Keratinocyte (primary cell): ENCODE measurements around the gene RHBDD1. TPM values are rescaled to one million over a fixed set of nuclear protein-coding genes. Genes with fewer than 3 reads are reported as not detected.

Experiments
- DNase-seq: peaks from one replicate; pipeline ENCODE4 v3.0.0-alpha.2; 2011; ENCODE audit warnings: low read depth, missing footprints, low spot score
- FAIRE-seq: peaks from 2 replicates; lab custom pipeline; 2011; peaks lifted over from hg19 to GRCh38; lab: Jason Lieb, UNC
- H2AFZ ChIP-seq: 2 replicates; pipeline ENCODE4 v1.6.0; 2012; ENCODE audit warnings: low read length, control low read depth, inconsistent platforms; ENCODE audit not compliant: control insufficient read depth
- H3K27ac ChIP-seq: 2 replicates; pipeline ENCODE4 v1.5.1; 2011; ENCODE audit warnings: low read length; ENCODE audit not compliant: control insufficient read depth, insufficient read depth
- H3K27me3 ChIP-seq: 3 replicates; pipeline ENCODE4 v1.6.0; 2011; ENCODE audit warnings: low read length; ENCODE audit not compliant: control insufficient read depth, insufficient read depth; ENCODE audit errors: extremely low read depth
- H3K36me3 ChIP-seq, 2 experiments: 2 replicates in 1 of 2; 3 replicates in 1 of 2; pipeline ENCODE4 v1.5.1; 2011; ENCODE audit warnings: low read length in 2 of 2, mild to moderate bottlenecking in 1 of 2; ENCODE audit not compliant: control insufficient read depth in 2 of 2, insufficient read depth in 2 of 2; ENCODE audit errors: extremely low read depth in 1 of 2
- H3K4me1 ChIP-seq: 3 replicates; pipeline ENCODE4 v1.5.1; 2011; ENCODE audit warnings: low read length; ENCODE audit not compliant: control insufficient read depth, insufficient read depth; ENCODE audit errors: extremely low read depth
- H3K4me2 ChIP-seq: 3 replicates; pipeline ENCODE4 v1.6.0; 2011; ENCODE audit warnings: low read depth, low read length; ENCODE audit not compliant: control insufficient read depth, insufficient read depth; ENCODE audit errors: extremely low read depth
- H3K4me3 ChIP-seq, 3 experiments: fragments of 200-600 bp in 1 of 3; sonication (generic) in 1 of 3; 2 replicates in 2 of 3; 3 replicates in 1 of 3; pipeline ENCODE4 v1.5.1; 2011 to 2016; ENCODE audit warnings: low read length in 3 of 3, mild to moderate bottlenecking in 3 of 3, control low read depth in 2 of 3, inconsistent platforms in 1 of 3, low read depth in 1 of 3, mixed read lengths in 1 of 3, mixed run types in 1 of 3, moderate library complexity in 1 of 3; ENCODE audit not compliant: control insufficient read depth in 2 of 3, insufficient read depth in 2 of 3; ENCODE audit errors: extremely low read depth in 1 of 3
- H3K79me2 ChIP-seq: 2 replicates; pipeline ENCODE4 v1.6.0; 2012; ENCODE audit warnings: low read length; ENCODE audit not compliant: control insufficient read depth, insufficient read depth
- H3K9ac ChIP-seq: 3 replicates; pipeline ENCODE4 v1.6.0; 2011; ENCODE audit warnings: low read length; ENCODE audit not compliant: control insufficient read depth, insufficient read depth; ENCODE audit errors: extremely low read depth
- H3K9me1 ChIP-seq: 3 replicates; pipeline ENCODE4 v1.6.0; 2011; ENCODE audit warnings: low read length; ENCODE audit not compliant: control insufficient read depth, insufficient read depth; ENCODE audit errors: extremely low read depth
- H3K9me3 ChIP-seq: 2 replicates; pipeline ENCODE4 v1.5.1; 2012; ENCODE audit warnings: low read depth, low read length; ENCODE audit not compliant: control insufficient read depth
- H4K20me1 ChIP-seq: 3 replicates; pipeline ENCODE4 v1.6.0; 2011; ENCODE audit warnings: low read length; ENCODE audit not compliant: control insufficient read depth, insufficient read depth; ENCODE audit errors: extremely low read depth
- EZH2 ChIP-seq: IDR thresholded peaks from one replicate; pipeline ENCODE4 v1.6.1; 2012; ENCODE audit warnings: inconsistent platforms, mild to moderate bottlenecking, low read length, moderate library complexity
- dilution Hi-C: fragments of 300-500 bp; cut with MboI; formaldehyde crosslinking; loops from one replicate; pipeline ENCODE4 v1.7.0; 2020; ENCODE audit warnings: low sequenced_read_pairs; ENCODE audit not compliant: extremely low pct_ligation_motif_present
- polyA plus RNA-seq, 5 experiments: library from polyadenylated mRNA; depleted of rRNA in 3 of 5; stranded (reverse) in 3 of 5; stranded (forward) in 1 of 5; unstranded in 1 of 5; fragments of >200 nt; gene quantifications; 1 replicate in 1 of 5; 2 replicates in 3 of 5; 3 replicates in 1 of 5; pipeline versions ENCODE4 v1.2.1 to v1.2.3, GENCODE V29; 2011 to 2012; ENCODE audit warnings: missing spikeins in 2 of 5, low read depth in 1 of 5, low replicate concordance in 1 of 5
- TF ChIP-seq, protein P1 (sequence below), 3 experiments: IDR thresholded peaks in 1 of 3; conservative IDR thresholded peaks in 1 of 3; optimal IDR thresholded peaks in 1 of 3; 2 replicates in 2 of 3; 3 replicates in 1 of 3; pipeline versions ENCODE3 to v1.5.1; 2011; ENCODE audit warnings: low read length in 3 of 3, mild to moderate bottlenecking in 3 of 3, moderate library complexity in 2 of 3, control low read depth in 1 of 3, inconsistent platforms in 1 of 3; ENCODE audit not compliant: insufficient read depth in 2 of 3; ENCODE audit errors: extremely low read depth in 1 of 3

RHBDD1 gene
- polyA plus RNA-seq, 1 donor (not counting 4 experiments of a cell fraction or from before 2014, with no cell fraction given): 27.8 TPM

DNA sequence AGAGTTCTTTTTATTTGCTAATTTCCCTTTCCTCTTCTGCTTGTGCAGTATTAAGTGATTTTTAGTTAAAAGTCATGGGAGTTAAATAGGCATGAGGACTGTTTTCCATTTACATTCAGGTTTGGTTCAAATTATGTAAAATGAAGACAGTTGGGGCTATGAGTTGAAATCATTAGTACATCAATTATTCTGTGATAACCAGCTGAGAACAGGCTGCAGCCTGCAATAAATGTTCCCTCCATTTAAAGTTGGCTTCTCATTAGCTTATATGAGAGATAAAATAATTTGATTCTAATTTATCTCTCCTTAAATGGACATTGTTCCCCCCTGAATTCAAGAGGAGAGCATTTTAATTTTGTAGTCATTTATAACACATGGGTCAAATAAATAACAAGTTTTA is 48.3 kb downstream of the RHBDD1 start:
- H2AFZ ChIP-seq: no peak overlapping the region
- no peak overlapping the region for H3K4me3 ChIP-seq
- TF ChIP-seq, protein P1, sequence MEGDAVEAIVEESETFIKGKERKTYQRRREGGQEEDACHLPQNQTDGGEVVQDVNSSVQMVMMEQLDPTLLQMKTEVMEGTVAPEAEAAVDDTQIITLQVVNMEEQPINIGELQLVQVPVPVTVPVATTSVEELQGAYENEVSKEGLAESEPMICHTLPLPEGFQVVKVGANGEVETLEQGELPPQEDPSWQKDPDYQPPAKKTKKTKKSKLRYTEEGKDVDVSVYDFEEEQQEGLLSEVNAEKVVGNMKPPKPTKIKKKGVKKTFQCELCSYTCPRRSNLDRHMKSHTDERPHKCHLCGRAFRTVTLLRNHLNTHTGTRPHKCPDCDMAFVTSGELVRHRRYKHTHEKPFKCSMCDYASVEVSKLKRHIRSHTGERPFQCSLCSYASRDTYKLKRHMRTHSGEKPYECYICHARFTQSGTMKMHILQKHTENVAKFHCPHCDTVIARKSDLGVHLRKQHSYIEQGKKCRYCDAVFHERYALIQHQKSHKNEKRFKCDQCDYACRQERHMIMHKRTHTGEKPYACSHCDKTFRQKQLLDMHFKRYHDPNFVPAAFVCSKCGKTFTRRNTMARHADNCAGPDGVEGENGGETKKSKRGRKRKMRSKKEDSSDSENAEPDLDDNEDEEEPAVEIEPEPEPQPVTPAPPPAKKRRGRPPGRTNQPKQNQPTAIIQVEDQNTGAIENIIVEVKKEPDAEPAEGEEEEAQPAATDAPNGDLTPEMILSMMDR (optimal IDR thresholded peaks at IDR 0.05 in 1 of 3, IDR thresholded peaks at IDR 0.05 in 1 of 3, conservative IDR thresholded peaks at IDR 0.05 in 1 of 3; ENCODE audit: extremely low read depth in 1 of 3, insufficient read depth in 2 of 3, low read length in 3 of 3): no peak
- TF ChIP-seq EZH2: no peak
- H3K9me3 ChIP-seq: no peaks in the 10 kb centered on the region
- no peak for FAIRE-seq
- no peak overlapping the region for H3K9ac ChIP-seq
- H3K4me2 ChIP-seq: no peak overlapping the region
- no peaks in the 10 kb centered on the region for H3K27me3 ChIP-seq
- dilution Hi-C loops: no loop called here
- no peaks in the 10 kb centered on the region for H3K9me1 ChIP-seq
- no peaks in the 10 kb centered on the region for H3K79me2 ChIP-seq
- H4K20me1 ChIP-seq: no peaks in the 10 kb centered on the region
- peaks cover 0 to 3% of the 10 kb centered on the region in 2 experiments for H3K36me3 ChIP-seq
- no peak for DNase-seq
- H3K4me1 ChIP-seq: peaks cover 8% of the 10 kb centered on the region
- no peak overlapping the region for H3K27ac ChIP-seq

DNA sequence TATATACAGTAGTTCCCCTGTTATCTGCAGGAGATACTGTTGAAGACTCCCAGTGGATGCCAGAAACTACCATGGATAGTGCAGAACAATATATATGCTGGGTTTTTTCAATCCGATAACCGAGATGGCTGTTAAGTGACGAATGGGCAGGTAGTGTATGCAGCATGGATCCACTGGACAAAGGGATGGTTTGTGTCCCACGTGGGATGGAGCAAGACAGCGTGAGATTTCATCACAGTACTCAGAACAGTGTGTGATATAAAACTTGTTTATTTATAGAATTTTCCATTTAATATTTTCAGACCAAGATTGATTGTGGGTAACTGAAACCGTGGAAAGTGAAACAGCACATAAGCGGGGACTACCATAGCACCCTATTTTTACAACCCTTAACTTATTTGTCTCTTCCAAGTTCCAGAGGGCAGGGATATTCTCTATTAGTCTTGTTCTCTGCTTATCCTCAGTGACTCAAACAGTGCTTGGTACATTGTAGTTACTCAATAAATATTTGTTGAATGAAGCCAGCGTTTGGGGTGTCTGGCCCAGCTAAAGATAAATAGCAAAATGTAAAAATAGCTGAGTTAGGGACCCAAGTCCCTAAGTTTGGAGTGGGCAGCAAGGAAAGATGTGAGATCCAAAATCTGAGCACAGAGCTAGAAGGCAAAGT is 50.0 kb downstream of the RHBDD1 start:
- DNase-seq (no peak), FAIRE-seq (no peak)
- no peak overlapping the region for H3K27ac ChIP-seq
- no peak overlapping the region for H3K9ac ChIP-seq
- H3K9me3 ChIP-seq: no peaks in the 10 kb centered on the region
- no peak overlapping the region for H2AFZ ChIP-seq
- H4K20me1 ChIP-seq: no peaks in the 10 kb centered on the region
- peaks cover 0 to 3% of the 10 kb centered on the region in 2 experiments for H3K36me3 ChIP-seq
- no peaks in the 10 kb centered on the region for H3K79me2 ChIP-seq
- H3K4me2 ChIP-seq: no peak overlapping the region
- no peaks in the 10 kb centered on the region for H3K9me1 ChIP-seq
- TF ChIP-seq EZH2: no peak
- TF ChIP-seq, protein P1 (optimal IDR thresholded peaks at IDR 0.05 in 1 of 3, IDR thresholded peaks at IDR 0.05 in 1 of 3, conservative IDR thresholded peaks at IDR 0.05 in 1 of 3; ENCODE audit: extremely low read depth in 1 of 3, insufficient read depth in 2 of 3, low read length in 3 of 3): no peak
- dilution Hi-C loops: no loop called here
- no peak overlapping the region for H3K4me3 ChIP-seq
- no peaks in the 10 kb centered on the region for H3K27me3 ChIP-seq
- peaks cover 8% of the 10 kb centered on the region for H3K4me1 ChIP-seq
